ENCODE results near the gene RBM33. TPM values are rescaled to one million over a fixed set of nuclear protein-coding genes. Genes with fewer than 3 reads are reported as not detected.

Gene RBM33
- total RNA-seq, 4 donors from 2014 or later = 27.0 to 34.5 (median 32.6) TPM

DNA sequence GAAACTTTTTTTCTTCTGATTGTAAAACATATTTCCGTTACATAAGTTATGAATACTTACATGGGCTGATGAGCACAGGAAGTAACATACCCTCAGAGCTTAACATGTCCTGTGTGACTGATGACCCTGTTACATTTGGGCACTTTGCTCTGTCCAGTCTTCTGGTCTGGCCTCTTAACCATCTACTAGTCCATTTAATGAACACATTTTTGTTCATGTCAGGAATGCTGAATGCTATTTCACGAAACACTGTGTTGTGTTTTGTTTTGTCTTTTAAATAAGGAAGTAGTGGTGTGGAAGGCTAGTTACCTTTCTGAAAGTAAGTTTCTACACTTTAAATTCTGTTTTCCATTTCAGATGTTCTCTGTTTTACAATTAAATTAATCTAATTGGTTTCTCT lies 77.7 kb downstream of the RBM33 start:
- no peak for TF ChIP-seq POLR2A (IDR thresholded peaks at IDR 0.05; ENCODE audit: low read depth)
- TF ChIP-seq, protein P1, sequence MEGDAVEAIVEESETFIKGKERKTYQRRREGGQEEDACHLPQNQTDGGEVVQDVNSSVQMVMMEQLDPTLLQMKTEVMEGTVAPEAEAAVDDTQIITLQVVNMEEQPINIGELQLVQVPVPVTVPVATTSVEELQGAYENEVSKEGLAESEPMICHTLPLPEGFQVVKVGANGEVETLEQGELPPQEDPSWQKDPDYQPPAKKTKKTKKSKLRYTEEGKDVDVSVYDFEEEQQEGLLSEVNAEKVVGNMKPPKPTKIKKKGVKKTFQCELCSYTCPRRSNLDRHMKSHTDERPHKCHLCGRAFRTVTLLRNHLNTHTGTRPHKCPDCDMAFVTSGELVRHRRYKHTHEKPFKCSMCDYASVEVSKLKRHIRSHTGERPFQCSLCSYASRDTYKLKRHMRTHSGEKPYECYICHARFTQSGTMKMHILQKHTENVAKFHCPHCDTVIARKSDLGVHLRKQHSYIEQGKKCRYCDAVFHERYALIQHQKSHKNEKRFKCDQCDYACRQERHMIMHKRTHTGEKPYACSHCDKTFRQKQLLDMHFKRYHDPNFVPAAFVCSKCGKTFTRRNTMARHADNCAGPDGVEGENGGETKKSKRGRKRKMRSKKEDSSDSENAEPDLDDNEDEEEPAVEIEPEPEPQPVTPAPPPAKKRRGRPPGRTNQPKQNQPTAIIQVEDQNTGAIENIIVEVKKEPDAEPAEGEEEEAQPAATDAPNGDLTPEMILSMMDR (IDR thresholded peaks at IDR 0.05) = no peak
- TF ChIP-seq EP300 (IDR thresholded peaks at IDR 0.05) = no peak
- TF ChIP-seq POLR2AphosphoS5 (IDR thresholded peaks at IDR 0.05) = no peak
- no peak overlapping the region for H3K27ac ChIP-seq (replicated peaks in 1 of 4)
- 71% methylated on average over 2 of the region's 2 CpGs for WGBS
- H3K4me3 ChIP-seq = no peak overlapping the region
- DNase-seq (ENCODE audit: extremely low spot score) = no peak
- H3K36me3 ChIP-seq = peaks cover 0 to 41% (median 10%) of the 10 kb centered on the region in 4 donors
- peaks cover 0 to 2% (median 0%) of the 10 kb centered on the region in 4 donors for H3K4me1 ChIP-seq
- no peaks in the 10 kb centered on the region for H3K9me3 ChIP-seq
- no peaks in the 10 kb centered on the region for H3K27me3 ChIP-seq
- intact Hi-C loops (cut with DNase I) = no loop called here

DNA sequence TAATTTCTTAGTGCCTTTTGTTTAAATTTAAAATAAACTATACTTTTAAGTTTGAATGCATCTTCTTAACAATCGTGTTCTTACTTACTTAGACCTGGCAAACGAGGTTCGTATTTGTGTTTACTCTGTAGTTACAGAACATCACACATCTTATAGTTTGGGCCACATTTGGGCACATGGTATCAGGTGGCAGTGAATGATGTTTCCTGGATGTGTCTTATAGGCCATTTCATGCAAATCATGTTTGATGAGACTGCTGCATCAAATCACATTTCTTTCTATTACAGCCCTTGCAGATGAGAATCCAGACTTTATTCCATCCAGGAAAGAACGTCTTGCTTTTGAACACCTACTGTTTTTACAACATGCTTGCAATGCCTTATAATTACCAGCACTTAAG lies 78.5 kb downstream of the RBM33 start:
- no peak for DNase-seq (ENCODE audit: extremely low spot score)
- TF ChIP-seq EP300 (IDR thresholded peaks at IDR 0.05) = no peak
- no peak for TF ChIP-seq POLR2A (IDR thresholded peaks at IDR 0.05; ENCODE audit: low read depth)
- TF ChIP-seq, protein P1 (IDR thresholded peaks at IDR 0.05) = no peak
- TF ChIP-seq POLR2AphosphoS5 (IDR thresholded peaks at IDR 0.05) = no peak
- Histone ChIP-seq H3K4me1 (no peaks in the 10 kb centered on the region), H3K27ac (replicated peaks in 1 of 4) (no peak overlapping the region), H3K36me3 (peaks cover 4 to 44% (median 10%) of the 10 kb centered on the region in 4 donors), H3K9me3 (no peaks in the 10 kb centered on the region), H3K4me3 (no peak overlapping the region), H3K27me3 (no peaks in the 10 kb centered on the region)
- intact Hi-C loops (cut with DNase I) = no loop called here
- 85% methylated on average over 4 of the region's 4 CpGs for WGBS

DNA sequence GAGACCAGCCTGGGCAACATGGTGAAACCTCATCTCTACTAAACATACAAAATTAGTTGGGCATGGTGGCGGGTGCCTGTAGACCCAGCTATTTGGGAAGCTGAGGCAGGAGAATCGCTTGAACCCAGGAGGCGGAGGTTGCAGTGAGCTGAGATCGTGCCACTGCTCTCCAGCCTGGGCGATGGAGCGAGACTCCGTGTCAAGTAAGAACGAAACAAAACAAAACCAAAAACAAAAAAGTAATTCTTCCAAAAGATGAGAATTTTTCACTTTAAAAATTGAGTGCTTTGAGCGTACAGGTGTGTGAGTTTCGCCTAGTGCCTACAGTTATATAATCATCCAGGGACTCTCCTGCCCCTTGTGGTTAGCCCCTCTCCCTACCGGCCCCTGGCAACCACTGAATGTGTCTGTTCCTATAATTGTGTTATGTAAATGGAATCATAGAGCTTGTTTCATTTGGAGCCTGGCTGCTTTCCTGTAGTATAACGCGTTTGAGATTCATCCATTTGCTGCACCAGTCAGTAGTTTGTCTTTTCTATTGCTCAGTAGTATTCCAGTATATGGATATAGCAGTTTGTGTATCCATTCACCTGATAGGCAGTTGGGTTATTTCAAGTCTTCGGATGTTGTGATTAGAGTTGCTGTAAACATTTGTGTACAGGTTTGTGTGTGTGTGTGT lies 80.0 kb downstream of the RBM33 start:
- Histone ChIP-seq H3K36me3 (peaks cover 4 to 45% (median 15%) of the 10 kb centered on the region in 4 donors), H3K4me3 (no peak overlapping the region), H3K9me3 (no peaks in the 10 kb centered on the region), H3K4me1 (peaks cover 0 to 9% (median 4%) of the 10 kb centered on the region in 4 donors), H3K27me3 (no peaks in the 10 kb centered on the region), H3K27ac (replicated peaks in 1 of 4) (no peak overlapping the region)
- intact Hi-C loops (cut with DNase I) = no loop called here
- 96% methylated on average over 14 of the region's 14 CpGs for WGBS
- no peak for DNase-seq (ENCODE audit: extremely low spot score)
- TF ChIP-seq, protein P1 (IDR thresholded peaks at IDR 0.05) = no peak
- TF ChIP-seq POLR2AphosphoS5 (IDR thresholded peaks at IDR 0.05) = no peak
- no peak for TF ChIP-seq POLR2A (IDR thresholded peaks at IDR 0.05; ENCODE audit: low read depth)
- TF ChIP-seq EP300 (IDR thresholded peaks at IDR 0.05) = no peak

DNA sequence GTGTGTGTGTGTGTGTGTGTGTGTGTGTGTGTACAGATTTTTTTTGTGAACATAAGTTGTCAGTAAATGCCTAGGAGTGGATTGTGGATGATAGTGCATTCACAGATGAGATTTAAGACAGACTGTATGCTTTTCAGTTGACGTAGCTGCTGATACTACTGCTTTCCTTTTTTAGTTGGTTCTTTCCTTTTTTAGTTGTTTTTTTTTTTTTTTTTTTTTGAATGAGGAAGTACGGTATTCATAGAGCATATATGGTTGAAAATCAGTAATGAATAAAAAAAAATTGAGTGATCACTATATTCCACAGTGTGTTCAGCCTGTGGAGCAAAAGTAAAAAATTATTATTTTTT lies 80.5 kb downstream of the RBM33 start:
- intact Hi-C loops (cut with DNase I) = no loop called here
- DNase-seq (ENCODE audit: extremely low spot score) = no peak
- Histone ChIP-seq H3K36me3 (peaks cover 4 to 44% (median 15%) of the 10 kb centered on the region in 4 donors), H3K9me3 (no peaks in the 10 kb centered on the region), H3K4me3 (no peak overlapping the region), H3K27ac (replicated peaks in 1 of 4) (no peak overlapping the region), H3K4me1 (peaks cover 0 to 14% (median 9%) of the 10 kb centered on the region in 4 donors), H3K27me3 (no peaks in the 10 kb centered on the region)
- 79% methylated on average over 2 of the region's 2 CpGs for WGBS
- TF ChIP-seq EP300 (IDR thresholded peaks at IDR 0.05) (no peak), POLR2AphosphoS5 (IDR thresholded peaks at IDR 0.05) (no peak), POLR2A (IDR thresholded peaks at IDR 0.05; ENCODE audit: low read depth) (no peak)
- TF ChIP-seq, protein P1 (IDR thresholded peaks at IDR 0.05) = no peak

DNA sequence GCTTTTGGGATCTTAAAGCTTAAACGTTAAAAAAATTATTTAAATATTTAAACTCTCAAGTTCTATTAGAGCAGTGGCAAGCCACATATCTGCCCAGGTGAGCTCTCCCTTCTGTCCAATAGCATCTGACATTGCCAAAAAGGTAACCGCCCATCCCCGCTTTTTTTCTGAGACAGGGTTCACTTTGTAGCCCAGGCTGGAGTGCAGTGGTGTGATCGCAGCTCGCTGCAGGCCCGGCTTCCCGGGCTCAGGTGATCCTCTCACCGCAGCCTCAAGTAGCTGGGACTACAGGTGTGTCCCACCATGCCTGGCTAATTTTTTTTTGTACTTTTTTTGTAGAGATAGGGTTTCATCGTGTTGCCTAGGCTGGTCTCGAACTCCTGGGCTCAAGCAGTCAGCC lies 83.2 kb downstream of the RBM33 start:
- H3K9me3 ChIP-seq = no peaks in the 10 kb centered on the region
- no peaks in the 10 kb centered on the region for H3K27me3 ChIP-seq
- peaks cover 0 to 26% (median 19%) of the 10 kb centered on the region in 4 donors for H3K4me1 ChIP-seq
- DNase-seq (ENCODE audit: extremely low spot score) = no peak
- TF ChIP-seq POLR2AphosphoS5 (IDR thresholded peaks at IDR 0.05) (no peak), POLR2A (IDR thresholded peaks at IDR 0.05; ENCODE audit: low read depth) (no peak), EP300 (IDR thresholded peaks at IDR 0.05) (no peak)
- TF ChIP-seq, protein P1 (IDR thresholded peaks at IDR 0.05) = no peak
- 94% methylated on average over 10 of the region's 10 CpGs for WGBS
- H3K36me3 ChIP-seq = peaks cover 4 to 41% (median 15%) of the 10 kb centered on the region in 4 donors
- intact Hi-C loops (cut with DNase I) = no loop called here
- H3K27ac ChIP-seq (replicated peaks in 1 of 4) = no peak overlapping the region
- H3K4me3 ChIP-seq = no peak overlapping the region

Data from esophagus muscularis mucosa (tissue), 4 donors.